GM18498 (cell line): Measurements from ENCODE around the gene E2F2.
"Not testable (repeated sequence)": the region's sequence is repeated elsewhere in the genome, so short reads cannot be mapped to it uniquely, and the experiment has no call there.

Experiments
- ATAC-seq: cut with Tn5 transposase; IDR thresholded peaks from one replicate; pipeline ENCODE4 v1.9.1; 2021; ENCODE audit warnings: mild to moderate bottlenecking, moderate library complexity; ENCODE audit not compliant: unreplicated experiment

E2F2 gene

DNA sequence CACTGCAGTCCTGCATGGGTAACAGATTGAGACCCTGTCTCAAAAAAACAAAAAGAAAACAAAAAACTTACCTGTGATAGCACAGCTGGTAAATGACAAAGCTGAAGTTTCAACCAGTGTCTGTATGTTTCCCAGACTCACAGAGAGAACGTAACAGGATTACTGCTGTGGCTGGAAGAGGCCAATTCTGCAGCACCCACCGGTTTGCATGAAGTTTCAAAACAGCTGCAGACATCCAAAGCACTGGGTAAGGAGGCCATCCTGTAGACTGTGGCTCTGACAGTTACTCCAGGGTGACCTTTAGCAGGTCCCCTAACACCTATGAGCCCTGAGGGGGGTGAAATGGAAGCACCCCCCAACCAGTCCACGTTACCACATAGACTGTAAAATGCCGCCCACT, 20.8 kb upstream of the E2F2 start:
- no peak for ATAC-seq

DNA sequence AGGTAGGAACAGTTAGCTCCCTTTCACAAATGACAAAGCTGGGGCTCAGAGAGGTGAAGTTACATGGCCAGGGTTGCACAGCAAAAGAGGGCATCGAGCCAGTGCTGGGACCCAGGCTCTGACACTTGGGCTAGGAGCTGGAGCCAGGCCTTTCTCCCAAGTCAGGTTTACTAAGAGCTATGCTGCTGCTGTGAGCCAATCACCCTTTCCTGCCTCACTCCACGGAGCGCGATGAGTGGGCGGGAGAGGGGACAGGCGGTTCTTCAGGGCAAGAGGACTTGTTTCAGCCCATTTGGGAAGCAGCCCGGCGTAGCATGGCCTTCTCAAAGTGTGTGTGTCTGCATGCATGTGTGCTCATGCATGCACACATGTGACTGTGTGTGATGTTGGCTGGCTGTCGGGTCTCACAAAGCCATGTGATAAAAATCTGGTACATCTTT, 17.7 kb upstream of the E2F2 start:
- ATAC-seq = no peak

GRCh38 chr1:23546897-23547584, 16.0 kb upstream of the E2F2 start:
- ATAC-seq = no peak

GRCh38 chr1:23545851-23546250, 14.8 kb upstream of the E2F2 start:
- ATAC-seq = no peak

GRCh38 chr1:23544444-23545389, 13.7 kb upstream of the E2F2 start:
- ATAC-seq = no peak

DNA sequence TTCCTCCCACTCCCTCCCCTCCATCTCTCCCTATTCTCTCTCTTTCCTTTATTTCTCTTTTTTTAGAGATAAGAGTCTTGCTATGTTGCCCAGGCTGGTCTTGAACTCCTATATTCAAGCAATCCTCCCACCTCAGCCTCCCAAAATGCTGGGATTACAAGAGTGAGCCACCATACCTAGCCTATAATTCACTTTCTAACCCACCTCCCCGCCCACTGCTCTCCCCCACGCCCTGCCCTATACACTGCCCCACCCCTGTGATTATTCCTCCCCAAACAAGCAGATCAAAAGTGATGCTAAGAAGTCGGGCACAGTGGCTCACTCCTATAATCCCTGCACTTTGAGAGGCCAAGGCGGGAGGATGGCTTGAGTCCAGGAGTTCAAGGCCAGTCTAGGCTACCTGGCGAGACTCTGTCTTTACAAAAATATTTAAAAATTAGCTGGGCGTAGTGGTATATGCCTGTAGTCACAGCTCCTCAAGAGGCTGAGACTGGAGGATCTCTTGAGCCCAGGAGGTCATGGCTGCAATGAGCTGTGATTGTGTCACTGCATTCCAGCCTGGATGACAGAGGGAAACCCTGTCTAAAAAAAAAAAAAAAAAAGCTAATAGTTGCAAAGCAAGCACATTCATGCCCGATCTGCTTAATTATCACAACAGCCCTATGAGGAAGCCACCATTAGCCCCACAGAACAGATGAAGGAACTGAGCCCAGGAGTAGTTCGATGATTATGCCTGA, 12.8 kb upstream of the E2F2 start:
- ATAC-seq = no peak

- ATAC-seq = not testable (repeated sequence)
These were observed 11.9 kb upstream of the E2F2 start for GRCh38 chr1:23542940-23543339.

DNA sequence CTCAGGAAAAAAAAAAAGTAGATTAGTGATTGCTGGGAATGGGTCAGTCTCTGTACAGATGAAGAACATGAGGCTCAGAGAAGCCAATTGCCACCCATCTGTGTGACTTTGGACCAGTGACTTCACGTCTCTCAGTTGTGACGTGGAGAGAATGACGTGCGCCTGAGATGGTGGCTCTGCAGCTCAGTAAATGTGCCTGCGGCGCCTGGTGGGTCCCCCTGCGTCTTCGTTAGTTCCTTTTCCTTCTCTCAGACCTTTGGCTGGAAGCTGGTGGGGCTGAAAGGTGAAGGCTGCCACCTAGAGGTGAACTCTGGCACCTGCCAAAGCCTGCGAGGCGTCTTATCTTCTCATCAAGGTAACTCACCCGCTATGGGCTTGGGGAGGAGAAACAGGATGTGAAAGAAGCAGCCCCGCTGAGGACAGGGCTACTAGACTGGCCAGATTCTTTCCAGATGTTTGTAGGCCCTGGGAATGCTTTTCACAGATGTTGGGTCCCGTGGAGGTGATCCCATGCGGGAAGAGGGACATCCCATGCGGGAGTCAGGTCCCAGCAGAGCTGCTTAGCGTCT, 8.7 kb upstream of the E2F2 start:
- peak; percentile 72 for ATAC-seq

DNA sequence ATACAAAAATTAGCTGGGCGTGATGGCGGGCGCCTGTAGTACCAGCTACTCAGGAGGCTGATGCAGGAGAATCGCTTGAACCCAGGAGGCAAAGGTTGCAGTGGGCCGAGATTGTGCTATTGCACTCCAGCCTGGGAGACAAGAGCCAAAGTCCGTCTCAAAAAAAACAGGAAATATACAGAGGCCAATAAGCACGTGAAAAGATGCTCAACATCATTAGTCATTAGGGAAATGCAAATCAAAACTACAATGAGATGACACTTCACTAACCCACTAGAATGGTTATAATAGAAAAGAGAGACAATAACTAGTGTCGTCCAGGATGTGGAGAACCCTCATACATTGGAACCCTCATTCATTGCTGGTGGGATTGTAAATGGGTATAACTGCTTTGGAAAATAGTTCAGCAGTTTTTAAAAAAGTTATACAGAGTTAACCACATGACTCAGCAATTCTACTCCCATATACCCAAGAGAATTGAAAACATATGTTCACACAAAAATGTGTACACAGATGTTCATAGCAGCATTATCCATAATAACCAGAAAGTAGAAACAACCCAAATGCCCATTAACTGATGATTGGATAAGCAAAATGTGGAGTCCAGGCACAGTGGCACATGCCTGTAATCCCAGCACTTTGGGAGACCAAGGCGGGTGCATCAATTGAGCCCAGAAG, 6.4 kb upstream of the E2F2 start:
- no peak for ATAC-seq

GRCh38 chr1:23533246-23534023, 2.4 kb upstream of the E2F2 start:
- no peak for ATAC-seq

DNA sequence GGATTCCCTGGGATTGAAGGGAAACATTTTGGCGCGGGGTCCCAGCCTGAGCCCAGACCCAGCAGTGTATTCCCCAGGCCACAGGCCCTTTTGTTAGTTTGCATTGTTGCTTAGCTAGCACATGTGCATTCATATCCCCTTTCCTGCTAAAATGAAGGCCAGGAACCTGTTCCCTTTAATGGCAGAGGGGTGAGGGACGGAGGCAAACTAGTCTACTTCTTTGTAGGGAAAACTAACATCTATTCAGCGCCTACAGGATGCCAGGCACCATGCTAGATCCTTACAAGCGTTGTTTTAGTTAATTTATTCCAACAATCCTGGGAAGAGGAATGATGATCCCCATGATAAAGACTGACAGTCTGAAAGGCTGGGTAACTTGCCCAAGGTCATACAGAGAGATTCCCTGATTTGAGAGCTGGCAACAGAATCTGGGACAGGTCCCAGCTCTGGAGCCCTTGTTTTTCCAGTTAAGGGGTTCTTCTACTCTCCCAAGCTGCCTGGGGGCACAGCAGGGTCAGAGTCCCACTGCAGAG, 595 bp upstream of the E2F2 start:
- ATAC-seq = no peak

DNA sequence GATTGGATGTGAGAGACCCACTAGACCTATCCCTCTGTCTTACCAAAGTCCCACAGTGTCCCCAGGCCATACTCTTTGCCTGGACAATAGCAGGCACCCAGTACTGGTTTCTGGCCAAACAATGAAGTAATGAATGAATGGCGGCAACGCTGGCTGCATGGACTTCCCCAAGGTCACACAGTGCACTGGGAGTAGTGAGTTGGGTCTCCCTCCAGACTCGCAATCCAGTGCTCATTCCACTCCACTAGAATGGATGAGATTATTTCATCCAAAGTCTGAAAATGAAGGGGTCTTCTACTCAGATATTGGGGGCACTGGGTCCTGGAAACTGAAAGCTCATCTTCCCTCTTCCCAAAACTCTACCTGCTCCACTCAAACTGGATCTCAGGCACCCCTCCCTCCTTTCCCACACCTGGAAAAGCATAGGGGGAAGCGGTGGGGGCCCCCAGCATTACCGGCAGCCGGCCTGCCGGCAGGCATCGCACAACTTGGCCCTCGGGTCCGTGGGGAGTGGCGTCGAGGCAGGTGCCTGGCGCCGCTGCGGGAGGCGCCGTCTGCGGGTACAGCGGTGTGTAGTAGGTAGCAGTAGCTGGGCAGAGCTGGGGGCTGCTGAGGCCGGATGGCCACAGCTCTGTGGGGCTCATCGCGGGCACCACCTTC, 816 bp downstream of the E2F2 start:
- no peak for ATAC-seq

DNA sequence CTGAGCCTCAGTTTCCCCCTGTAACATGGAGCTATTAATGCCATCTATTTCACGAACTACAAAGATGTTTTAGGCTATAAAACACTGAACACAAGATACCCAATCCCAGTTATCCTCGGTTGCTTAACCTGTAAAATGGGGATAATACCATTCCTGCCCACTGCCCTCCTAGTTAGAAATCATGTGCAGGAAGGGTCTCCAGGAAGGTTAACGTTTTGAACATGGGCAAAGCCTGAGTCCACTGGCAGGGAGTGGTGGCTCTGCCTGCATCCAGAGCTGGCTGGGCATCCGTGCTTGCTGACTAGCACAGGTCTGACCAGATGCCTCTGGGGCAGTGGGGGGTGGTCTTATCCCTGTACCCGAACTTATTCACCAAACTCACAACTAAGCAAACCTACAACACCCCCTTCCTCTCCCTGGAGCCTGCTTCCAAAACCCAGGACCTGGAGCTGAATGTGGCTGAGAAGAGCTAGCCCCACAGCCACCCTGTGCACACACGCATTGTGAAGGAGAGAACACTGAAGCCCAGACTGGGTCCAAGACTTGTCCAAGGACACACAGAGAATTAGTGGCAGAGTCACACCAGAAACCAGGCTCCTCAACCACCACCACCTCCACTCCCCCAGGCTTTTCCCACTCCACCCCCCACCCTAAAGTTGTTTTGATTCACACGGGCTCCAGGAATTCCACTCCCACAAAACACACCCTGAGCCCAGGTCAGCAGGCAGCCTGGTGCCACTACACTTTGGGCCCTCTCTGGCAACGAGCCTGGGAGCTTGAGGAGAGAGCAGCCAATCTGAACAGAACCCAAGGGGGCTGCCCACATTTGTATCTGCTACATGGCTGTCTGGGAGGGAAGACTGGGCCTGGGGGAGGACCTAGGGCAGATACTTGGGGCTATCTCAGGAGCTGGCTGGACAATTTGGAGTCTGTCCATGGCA, 1.6 kb downstream of the E2F2 start:
- ATAC-seq = no peak

DNA sequence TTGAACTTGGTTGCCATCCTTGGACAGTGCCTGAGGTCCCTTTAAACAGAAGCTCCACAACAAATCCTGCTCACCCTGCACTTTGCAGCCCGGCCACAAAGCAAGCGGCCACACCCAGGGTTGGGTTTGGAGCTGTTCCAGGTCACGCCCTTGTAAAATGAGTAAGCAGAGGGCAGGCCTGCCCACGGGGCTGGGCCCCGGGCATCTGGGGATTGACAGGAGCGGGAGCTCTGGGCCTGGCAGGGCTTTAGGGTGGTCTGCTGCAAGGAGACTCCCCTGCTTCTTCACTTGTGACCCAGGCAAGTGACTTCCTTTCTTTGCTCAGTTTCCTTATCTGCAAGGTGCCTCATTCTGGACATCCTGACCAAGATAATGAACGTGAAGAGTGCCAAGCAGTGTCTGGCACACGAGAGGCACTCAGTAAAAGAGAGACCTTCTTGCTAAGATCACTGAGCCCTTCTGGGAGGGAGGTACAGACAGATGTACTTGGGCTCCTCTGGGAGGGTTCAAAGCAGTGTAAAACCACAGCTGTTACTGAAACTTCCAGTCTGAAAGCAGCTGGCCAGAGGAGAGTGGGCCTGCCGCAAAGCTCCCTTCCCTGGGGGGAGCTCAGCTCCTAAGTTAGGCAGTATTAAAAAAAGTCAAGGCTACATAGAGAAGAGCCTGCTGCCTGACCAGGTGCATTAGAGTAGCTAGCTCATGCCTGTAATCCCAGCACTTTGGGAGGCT, 2.6 kb downstream of the E2F2 start:
- ATAC-seq = peak; percentile 53

GRCh38 chr1:23527900-23528249, 3.2 kb downstream of the E2F2 start:
- no peak for ATAC-seq

GRCh38 chr1:23527366-23527765, 3.7 kb downstream of the E2F2 start:
- ATAC-seq = no peak

DNA sequence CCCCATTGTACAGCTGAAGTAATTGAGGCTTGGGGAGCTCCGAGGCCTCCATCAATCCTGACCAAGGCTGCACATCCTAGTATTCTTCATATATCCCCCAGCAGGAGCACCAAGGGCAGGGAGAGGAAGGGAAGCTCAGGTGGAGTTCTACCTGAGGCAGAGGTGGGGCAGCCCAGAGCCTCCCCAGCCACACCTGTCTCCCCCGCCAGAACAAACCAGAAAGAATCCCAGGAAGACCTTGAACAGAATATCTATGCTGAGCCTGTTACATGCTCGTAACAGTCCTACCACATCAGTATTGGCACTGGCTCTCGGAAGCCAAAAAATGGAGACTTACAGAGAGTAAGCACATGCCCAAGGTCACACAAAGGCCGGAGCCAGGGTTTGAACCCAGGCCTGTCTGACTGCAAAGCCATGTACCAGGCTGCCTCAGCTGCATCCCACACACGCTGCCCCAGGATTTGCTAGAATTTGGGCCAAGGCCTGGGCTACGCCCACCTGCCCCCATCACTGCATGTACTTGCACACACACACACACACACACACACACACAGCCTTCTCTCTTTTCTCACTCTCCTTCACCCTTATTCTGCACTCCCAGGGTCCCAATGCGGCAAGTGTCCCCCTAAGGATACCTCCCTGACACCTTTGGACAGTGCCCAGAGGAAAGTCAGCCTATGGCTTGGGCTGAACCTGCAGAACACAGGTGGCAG, 4.5 kb downstream of the E2F2 start:
- ATAC-seq = no peak
